HG02588 (cell line): ENCODE results near the gene ST3GAL5.
"Not testable (repeated sequence)": the region's sequence is repeated elsewhere in the genome, so short reads cannot be mapped to it uniquely, and the experiment has no call there.

Source experiments
- ATAC-seq: cut with Tn5 transposase; IDR thresholded peaks from one replicate; pipeline ENCODE4 v1.9.1; 2021; ENCODE audit warnings: mild to moderate bottlenecking, moderate library complexity; ENCODE audit not compliant: unreplicated experiment

ST3GAL5 gene

DNA sequence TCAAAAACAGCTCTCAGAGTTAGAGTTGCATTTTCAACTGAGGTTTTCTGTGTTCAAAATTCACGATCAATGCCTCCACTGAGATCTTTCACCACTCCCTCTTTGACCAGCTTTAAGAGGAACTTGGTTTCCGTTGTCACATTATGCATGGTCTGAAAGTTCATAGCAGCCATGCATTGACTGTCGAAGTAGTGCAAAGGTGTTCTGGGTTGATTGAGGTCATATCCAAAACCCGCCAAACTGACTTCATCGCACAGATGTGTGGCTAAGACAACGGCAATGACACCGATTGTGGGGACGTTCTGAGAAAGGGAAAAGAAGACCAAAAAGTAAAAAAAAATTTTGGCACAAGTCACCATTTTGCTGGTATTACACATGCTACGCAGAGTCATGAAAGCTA lies 48.7 kb downstream of the ST3GAL5 start:
- ATAC-seq, result no peak

DNA sequence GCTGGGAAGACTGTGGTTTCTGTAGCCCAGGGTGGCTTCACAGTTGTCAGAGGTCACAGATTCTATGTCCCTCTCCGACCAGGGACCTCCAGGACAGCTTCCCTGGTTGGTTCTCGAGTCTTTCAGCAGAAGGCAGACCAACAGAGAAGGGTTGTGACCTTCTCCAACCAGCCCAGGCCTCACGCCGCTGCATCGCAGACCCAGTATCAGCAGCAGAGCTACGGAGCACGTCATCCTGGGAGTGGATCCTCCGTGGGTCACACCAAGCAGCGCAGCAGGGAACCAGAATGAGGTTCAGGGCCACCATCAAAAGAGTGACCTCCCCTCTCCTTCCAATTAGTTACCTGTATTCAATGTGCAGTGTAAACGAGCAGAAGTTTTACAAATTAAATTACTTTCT lies 49.3 kb downstream of the ST3GAL5 start:
- no peak for ATAC-seq

DNA sequence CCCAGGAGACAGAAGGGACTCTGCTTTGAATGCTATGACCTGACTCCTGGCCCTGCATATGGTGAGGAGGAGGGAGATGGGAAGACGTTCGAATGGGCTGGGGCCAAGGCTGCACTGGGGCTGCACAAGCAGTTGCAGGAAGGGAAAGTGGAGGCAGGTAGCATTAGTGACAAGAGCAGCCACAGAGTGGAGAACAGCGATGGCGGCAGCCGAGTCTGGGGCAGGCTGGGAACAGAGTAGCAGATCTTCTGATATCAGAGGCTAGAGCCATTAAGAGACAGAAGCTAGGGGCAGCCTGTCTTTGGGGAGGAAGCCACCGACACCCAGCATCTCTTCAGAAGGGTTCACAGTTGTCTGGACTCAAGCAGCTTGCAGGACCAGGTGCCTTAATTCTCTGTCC lies 50.1 kb downstream of the ST3GAL5 start:
- ATAC-seq, result no peak

DNA sequence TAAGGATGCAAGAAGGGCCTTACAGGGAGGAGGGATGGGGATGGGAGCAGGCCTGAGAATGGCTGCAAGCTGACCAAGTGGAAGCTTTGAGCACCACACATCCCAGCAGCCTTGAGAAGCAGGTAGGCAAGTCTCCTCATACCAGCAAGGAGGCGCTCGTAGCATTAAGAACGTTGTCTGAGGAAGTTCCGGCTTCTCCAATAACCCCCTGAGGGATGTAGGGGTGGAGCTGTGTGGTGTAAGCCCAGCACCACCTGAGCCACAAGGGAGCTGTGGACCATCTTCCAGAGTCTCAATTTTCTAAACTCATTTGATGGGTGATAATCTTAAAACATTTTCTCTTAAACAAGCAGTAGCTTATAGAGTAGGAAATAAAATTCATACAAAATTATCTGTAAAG lies 50.6 kb downstream of the ST3GAL5 start:
- no peak for ATAC-seq

DNA sequence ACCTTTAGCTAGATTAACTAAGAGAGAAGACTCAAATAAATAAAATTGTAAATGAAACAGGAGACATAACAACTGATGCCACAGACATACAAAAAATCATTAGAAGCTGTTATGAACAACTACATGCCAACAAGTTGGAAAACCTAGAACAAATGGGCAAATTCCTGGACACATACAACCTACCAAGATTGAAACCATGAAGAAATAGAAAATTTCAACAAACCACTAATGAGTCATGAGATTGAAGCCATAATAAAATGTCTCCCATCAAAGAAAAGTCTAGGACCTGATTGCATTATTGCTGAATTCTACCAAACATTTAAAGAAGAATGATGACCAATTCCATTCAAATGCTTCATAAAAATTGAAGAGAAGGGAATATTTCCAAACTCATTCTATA lies 54.3 kb downstream of the ST3GAL5 start:
- no peak for ATAC-seq

DNA sequence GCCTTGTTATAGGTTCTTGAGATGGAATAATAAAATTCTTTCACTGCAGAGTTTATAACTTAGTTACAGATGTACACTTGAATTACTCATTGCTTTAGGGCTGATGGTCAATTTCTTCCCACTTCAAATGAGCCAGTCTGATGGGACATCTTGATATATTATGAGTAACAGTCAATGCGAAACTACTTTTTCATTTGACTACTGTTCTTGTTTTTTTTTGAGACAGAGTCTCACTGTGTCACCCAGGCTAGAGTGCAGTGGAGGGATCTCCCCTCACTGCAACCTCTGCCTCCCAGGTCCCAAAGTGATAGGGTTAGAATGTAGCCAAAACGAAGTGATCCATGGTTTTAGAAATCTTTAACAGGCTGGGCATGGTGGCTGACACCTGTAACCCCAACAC lies 57.1 kb downstream of the ST3GAL5 start:
- ATAC-seq, result no peak

DNA sequence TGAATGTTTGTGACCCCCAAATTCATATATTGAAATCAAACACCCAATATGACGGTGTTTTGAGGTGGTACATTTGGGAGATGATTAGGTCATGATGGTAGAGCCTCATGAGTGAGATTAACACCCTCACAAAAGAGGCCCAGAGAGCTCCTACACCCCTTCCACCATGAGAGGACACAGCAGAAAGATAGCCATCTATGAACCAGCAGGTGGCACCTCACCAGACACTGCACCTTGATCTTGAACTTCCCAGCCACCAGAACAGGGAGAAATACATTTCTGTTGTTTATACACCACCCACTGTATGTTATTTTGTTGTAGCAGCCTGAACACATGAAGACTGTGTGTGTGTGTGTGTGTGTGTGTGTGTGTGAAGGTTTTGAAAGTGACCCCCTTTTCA lies 58.1 kb downstream of the ST3GAL5 start:
- no peak for ATAC-seq

DNA sequence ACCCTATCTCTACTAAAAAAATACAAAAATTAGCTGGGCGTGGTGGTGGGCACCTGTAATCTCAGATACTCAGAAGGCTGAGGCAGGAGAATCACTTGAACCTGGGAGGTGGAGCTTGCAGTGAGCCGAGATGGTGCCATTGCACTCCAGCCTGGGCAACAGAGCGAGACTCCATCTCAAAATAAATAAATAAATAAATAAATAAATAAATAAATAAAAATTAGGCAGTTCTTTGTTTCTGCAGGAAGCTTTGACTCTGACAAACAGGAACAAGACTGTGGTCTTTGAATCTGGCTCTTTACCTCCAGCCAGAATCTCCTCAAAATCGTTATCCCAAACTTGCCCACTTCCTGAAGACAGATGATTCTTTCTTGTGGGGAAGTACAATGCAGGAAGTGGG lies 59.4 kb downstream of the ST3GAL5 start:
- ATAC-seq, result not testable (repeated sequence)

DNA sequence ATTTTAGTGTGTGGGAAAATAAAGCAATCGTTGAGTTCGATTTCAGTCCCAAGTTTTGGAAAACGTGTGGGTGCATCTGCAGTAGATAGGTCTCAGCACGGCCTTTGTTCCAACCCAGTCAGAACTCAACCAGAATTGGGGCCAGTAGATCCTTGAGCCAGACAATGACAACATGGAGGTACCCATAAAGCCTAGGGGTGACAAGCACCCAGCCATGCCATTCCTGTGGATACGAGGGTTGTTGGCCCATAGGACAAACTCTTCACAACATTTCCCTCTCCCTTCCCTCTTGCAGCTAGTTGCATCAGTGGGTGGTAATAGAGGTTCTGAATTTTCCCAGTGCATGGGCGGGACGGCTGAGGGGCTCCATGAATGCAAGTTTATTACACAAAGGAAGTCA lies 60.1 kb downstream of the ST3GAL5 start:
- no peak for ATAC-seq

DNA sequence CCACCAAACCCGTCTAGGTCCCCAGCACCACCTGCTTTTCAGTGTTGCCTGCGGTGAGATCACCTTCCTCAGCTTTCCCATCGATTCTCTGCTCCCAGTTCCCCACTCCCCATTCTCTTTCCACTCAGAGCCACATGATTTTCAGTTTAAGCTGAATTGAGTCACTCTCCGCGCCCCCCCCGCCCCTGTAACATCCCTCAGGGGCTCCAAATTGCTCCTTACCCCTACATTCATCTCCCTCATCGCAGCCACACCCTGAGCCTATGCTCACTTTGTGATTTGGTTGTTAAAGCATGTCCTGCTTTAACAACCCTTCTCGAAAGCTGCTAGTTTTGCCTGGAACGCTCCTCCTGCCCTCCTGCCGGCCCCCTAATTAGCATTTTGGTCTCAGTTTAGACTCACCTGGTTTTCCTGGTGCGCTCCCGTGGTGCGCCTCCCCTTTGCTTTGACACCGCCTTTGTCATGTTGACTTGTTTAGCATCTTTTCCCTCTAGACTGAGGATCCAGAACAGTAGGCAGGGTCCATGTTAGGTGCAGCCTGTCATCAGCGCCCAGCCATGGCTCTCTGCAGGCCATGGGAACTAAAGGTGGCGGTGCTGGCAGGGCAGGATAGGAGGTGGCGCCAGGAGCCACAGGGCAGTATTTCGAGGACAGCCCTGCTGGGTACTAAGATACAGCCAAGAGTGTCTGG lies 60.8 kb downstream of the ST3GAL5 start:
- ATAC-seq, result no peak

DNA sequence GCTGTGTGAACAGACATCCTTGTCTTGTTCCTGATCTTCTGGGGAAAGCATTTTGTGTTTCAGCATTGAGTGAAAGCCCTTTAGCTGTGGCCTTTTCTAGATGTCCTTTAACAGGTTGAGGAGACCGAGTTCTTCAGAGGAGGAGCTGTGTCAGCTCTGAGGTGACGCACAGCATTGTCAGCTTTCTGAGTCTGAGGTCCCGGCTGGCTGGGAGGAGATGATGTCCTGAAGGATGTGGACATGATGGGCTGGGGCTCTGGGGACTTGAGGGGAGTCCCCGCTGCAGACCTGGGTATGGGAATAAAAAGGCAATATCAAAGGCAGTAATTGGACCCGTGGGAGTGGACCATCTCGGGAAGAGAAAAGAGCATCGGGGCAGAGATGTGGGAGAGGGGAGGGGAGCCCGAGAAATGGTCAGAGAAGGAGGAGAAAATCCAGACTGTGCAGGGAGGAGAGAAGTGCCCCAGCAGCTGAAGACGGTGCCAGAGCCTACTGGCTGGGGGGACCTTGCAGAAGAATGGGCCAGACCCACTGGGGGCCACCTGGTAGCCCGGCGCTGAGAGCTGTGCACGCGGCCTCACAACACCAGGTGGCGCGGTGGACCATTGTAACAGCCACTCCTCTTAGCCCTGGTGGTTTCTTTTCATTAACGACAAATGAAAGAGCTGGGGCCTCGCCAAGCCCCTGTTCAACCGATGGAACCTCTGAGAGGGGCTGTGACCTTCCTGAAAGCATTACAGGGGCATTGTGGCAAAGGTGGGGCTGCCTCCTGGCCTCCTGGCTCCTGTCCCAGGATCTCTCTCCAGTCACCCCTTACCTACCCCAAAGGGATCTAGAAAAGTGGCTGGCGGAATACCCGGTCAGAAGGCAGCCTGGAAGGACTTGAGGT lies 61.6 kb downstream of the ST3GAL5 start:
- no peak for ATAC-seq

DNA sequence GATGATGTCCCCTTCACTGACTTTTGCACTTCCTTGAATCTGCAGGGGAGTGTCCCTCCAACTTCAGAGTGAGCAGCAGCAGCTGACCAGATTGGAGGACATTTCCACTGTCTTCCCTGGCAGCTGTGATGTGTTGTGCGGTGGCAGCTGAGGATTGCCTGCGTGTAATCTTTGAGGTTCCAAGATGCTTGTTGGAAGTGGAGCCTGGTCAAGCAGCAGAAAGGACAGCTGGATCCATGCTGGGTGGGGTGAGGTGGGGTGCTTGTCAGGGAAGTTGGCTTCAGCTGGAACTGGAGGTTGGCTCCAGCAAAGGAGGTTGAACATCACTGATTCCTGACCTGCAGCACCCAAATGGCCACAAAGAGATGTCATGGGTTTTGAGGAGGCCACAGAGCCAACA lies 64.8 kb downstream of the ST3GAL5 start:
- no peak for ATAC-seq

DNA sequence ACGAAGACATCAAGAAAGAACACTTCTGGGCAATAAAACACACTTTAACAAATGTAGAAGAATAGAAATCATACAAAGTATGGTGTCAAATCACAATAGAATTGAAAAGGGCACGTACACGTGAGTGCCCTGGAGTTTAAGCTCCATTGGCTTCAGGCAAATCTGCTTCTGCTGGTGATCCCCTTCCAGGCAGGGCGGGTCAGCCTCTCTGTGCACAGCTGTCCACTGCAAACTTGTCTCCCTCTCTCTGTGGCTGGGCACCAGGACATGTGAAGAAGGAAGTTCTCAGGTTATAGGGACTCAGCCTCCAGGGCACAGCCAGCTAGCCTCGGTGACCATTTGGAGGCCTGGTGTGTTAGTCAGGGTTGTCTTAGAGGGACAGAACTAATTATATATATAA lies 66.0 kb downstream of the ST3GAL5 start:
- ATAC-seq, result no peak

DNA sequence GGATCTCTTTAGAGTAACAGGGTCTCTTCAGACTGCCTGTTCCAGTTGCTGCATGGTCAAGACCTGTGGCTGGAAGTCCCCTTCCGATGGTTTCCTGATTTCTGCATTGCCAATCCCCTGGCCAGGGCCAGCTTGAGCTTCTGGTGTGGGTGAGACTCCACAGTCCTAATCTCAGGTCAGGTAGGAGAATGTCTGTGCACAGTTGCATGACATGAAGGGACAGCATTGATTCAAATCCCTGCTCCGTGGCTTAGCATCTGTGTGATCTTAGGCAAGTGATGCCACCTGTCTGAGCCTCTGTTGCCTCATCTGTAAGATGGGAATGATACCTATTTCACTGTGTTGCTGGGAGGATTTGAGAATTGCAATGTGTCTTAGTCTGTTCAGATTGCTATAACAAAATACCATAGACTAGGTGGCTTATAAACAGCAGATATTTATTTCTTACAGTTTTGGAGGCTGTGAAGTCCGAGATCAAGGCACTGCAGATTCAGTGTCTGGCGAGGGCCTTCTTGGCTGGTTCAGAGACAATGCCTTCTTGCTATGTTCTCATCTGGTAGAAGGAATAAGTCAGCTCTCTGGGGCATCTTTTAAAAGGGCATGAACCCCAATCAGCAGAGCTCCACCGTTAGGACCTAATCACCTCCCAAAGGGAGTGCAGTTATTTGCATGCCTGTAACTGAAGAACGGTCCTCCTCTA lies 68.8 kb downstream of the ST3GAL5 start:
- ATAC-seq, result no peak

DNA sequence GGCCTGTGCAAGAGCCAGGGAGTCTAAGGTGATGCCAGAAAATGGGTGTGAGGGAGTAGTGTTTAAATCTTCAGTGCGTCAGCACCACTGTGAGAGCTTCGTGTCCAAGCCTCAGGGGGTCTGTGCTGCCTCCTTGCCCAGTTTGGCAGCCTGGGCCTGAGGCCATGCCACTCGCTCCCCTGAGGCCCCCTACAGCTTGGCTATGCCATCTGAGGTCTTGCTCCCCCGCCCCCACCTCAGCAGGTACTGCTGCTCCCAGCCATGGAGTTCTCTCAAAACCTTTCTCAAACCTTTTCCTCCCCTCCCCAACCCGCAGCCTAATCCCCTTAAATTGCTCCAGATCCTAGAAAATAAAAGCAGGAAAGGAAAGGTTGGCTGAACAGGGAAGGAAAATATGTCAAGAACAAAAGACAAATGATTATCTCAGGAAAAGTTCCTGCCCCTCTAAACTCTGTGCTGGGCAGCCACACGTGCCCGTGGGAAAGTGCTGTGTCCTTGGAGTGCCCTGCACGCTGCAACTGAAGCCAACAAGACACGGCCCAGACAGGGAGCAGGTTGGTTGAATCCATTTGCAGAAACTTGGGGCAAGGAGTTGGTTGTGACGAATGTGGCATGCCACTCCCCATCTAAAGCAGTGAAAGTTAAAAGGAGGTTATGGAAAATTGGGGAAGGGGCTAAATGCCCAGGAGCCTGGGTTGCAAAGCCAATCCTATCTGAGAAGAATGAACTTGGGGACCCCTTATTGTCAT lies 73.8 kb downstream of the ST3GAL5 start:
- no peak for ATAC-seq

DNA sequence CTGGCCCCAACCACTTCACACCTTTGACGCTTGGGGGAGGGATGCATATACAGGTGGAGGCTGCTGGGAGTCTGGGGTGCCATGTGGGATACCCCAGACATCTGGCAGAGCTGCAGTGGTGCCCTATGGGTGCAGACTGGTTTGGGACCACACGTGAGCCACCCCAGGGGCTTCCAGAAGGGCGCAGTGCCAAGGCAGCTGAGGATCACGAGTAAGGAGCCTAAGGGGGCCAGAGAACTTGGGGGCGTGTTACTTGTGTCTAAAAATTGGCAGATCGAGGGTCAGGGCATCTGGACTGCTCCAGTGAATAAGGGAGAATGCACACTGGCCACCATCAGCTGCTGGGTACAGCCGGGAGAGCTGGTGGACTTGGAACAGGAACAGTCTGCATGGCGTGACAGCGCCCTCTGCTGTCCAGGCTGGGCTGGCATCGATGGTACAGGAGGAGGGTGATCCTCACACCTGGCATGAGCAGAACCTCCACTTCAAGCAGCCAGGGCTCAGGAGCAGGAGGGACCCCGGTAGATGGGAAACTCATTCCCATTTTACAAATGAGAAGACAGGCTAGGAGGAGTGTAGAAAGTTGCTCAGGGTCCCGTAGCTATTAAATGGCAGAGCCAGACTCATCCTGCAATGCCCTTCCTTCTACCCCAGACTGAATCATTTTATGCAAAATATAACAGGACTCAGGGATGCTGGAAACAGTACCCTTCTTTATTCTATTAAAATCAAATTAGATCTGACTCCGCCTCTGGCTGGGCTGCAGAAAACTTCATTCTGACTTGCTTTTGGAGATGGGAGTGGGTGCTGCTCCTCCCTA lies 74.6 kb downstream of the ST3GAL5 start:
- peak; percentile 65 for ATAC-seq

DNA sequence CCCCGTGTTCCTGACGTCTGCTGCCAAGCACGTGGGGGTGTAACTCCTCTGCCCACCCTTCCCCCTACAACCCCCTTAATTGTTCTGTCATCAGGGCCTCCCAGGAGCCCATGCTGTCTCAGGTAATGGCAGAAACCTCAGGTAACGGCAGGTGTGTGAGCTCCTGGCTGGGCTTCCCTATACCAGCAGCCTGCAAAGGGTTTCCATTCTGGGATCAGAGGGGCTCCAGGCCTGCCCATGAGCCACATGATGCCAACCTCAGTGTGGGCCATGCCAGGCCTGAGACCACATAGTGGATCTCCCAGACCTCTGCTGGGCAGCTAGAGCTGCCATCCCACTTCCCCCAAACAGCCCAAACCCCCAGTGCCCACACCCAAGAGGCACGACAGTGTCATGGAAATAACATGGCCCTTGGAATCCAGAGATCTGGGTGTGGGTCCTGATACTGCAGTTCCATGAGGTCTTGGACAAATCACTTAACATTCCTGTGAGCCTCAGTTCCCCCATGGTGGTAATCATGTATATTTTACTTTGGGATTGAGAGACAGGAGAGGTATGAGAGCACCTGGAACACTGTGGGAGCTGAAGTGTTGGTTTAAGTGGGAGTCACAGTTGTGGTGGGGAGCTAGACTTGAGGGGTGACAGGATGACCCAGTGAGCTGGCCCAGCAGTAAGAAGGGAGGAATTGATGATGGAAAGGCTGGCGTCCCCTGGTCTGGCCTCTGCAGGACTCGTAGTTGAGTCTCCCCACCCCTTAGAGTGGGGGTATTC lies 75.4 kb downstream of the ST3GAL5 start:
- ATAC-seq, result no peak

DNA sequence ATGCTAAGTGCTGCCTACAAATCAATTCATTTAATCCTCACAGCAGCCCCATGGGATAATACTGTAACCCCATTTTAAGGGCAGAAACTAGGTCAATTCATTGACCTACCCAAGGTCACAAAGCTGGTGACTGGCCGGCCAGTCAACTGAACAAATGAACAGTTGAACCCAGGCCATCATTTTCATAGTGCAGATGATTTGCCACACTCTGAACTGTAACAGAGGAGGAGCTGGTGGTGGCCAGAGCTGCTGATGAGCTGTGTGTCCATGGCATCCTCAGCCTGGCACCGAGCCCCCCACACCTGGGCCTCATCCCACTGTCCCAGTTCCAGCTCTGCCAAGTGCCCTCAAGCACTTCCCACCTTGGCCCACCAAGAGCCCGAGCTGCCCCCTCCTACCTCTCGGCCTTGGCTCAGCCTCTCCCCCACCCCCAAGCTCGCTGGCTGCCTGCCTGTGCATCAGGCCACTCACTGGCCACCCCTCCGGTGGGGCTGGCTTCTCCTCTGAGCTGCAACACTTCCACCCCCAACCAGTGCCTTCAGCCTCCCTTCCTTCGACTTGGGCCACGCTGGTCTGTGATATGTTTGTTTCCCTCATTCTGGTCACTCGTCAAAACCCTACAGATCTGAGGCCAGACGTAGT lies 76.6 kb downstream of the ST3GAL5 start:
- ATAC-seq, result no peak
